ENCODE data around the gene SHISA4.
"Not testable (repeated sequence)": the region's sequence is repeated elsewhere in the genome, so short reads cannot be mapped to it uniquely, and the experiment has no call there.

Gene SHISA4

GRCh38 chr1:201899683-201900429 lies 11.2 kb downstream of the SHISA4 start:
- no peak for DNase-seq (ENCODE audit: low read depth)

GRCh38 chr1:201900476-201900875 lies 11.8 kb downstream of the SHISA4 start:
- DNase-seq (ENCODE audit: low read depth), result no peak

GRCh38 chr1:201901036-201901435 lies 12.3 kb downstream of the SHISA4 start:
- DNase-seq (ENCODE audit: low read depth), result not testable (repeated sequence)

GRCh38 chr1:201902198-201902597 lies 13.5 kb downstream of the SHISA4 start:
- no peak for DNase-seq (ENCODE audit: low read depth)

- DNase-seq (ENCODE audit: low read depth), result no peak
Measured at GRCh38 chr1:201903135-201903534, 14.4 kb downstream of the SHISA4 start.

GRCh38 chr1:201904579-201904978 lies 15.9 kb downstream of the SHISA4 start:
- no peak for DNase-seq (ENCODE audit: low read depth)

GRCh38 chr1:201905234-201905890 lies 16.7 kb downstream of the SHISA4 start:
- DNase-seq (ENCODE audit: low read depth), result no peak

- DNase-seq (ENCODE audit: low read depth), result no peak
Measured at GRCh38 chr1:201906336-201906735, 17.6 kb downstream of the SHISA4 start.

- no peak for DNase-seq (ENCODE audit: low read depth)
Measured at GRCh38 chr1:201907621-201908020, 18.9 kb downstream of the SHISA4 start.

GRCh38 chr1:201911826-201912571 lies 23.3 kb downstream of the SHISA4 start:
- DNase-seq (ENCODE audit: low read depth), result no peak

- no peak for DNase-seq (ENCODE audit: low read depth)
Measured at GRCh38 chr1:201912832-201913231, 24.1 kb downstream of the SHISA4 start.

GRCh38 chr1:201914456-201915235 lies 25.9 kb downstream of the SHISA4 start:
- no peak for DNase-seq (ENCODE audit: low read depth)

- DNase-seq (ENCODE audit: low read depth), result no peak
Measured at GRCh38 chr1:201916649-201917249, 28.1 kb downstream of the SHISA4 start.

GRCh38 chr1:201917362-201918033 lies 28.8 kb downstream of the SHISA4 start:
- no peak for DNase-seq (ENCODE audit: low read depth)

- DNase-seq (ENCODE audit: low read depth), result no peak
Measured at GRCh38 chr1:201918343-201918742, 29.6 kb downstream of the SHISA4 start.

- DNase-seq (ENCODE audit: low read depth), result no peak
Measured at GRCh38 chr1:201921952-201922558, 33.4 kb downstream of the SHISA4 start.

- DNase-seq (ENCODE audit: low read depth), result no peak
Measured at GRCh38 chr1:201925301-201925567, 36.5 kb downstream of the SHISA4 start.

GRCh38 chr1:201925981-201926645 lies 37.4 kb downstream of the SHISA4 start:
- no peak for DNase-seq (ENCODE audit: low read depth)

- DNase-seq (ENCODE audit: low read depth), result no peak
Measured at GRCh38 chr1:201928266-201928665, 39.6 kb downstream of the SHISA4 start.

GRCh38 chr1:201930137-201930536 lies 41.4 kb downstream of the SHISA4 start:
- no peak for DNase-seq (ENCODE audit: low read depth)
